ENCODE measurements around the gene MAML1.

- TF ChIP-seq EZH2phosphoT487 (IDR thresholded peaks at IDR 0.05; ENCODE audit: unreplicated experiment) (no peak), CTCF (conservative IDR thresholded peaks at IDR 0.05; ENCODE audit: low read depth in 2 of 2) (no peak), REST (IDR thresholded peaks at IDR 0.05; ENCODE audit: unreplicated experiment) (no peak), EZH2 (IDR thresholded peaks at IDR 0.05; ENCODE audit: low read depth, unreplicated experiment) (no peak), POLR2AphosphoS5 (IDR thresholded peaks at IDR 0.05; ENCODE audit: low read depth) (no peak), ETS1 (IDR thresholded peaks at IDR 0.05) (no peak), NANOG (IDR thresholded peaks at IDR 0.05; ENCODE audit: borderline replicate concordance) (no peak), STAT1 (IDR thresholded peaks at IDR 0.05; ENCODE audit: unreplicated experiment) (no peak)
Measured at GRCh38 chr5:179731791-179732411, 721 bp upstream of the MAML1 start.

Measured in GM23338 (cell line).